CD4-positive, alpha-beta T cell (primary cell): Measurements from ENCODE around the gene BHLHE41. TPM values are rescaled to one million over a fixed set of nuclear protein-coding genes. Genes with fewer than 3 reads are reported as not detected.
A peak's percentile ranks its signal among the peaks of the same experiment; 100 is the strongest.

Source experiments
- ATAC-seq: fragments of 200-7000 bp; cut with Tn5 transposase; one replicate; pipeline ENCODE4 v1.10.0; 2022; ENCODE audit warnings: mild to moderate bottlenecking; ENCODE audit not compliant: poor library complexity
- CTCF ChIA-PET: fragments of 350-600 bp; sonication (Branson Sonifier 250); formaldehyde crosslinking; loops from one replicate; lab custom pipeline; 2021; ENCODE audit warnings: antibody characterized with exemption, inconsistent platforms; lab: Charles Lee
- POLR2A ChIA-PET: fragments of 350-600 bp; sonication (Branson Sonifier 250); formaldehyde crosslinking; loops from one replicate; lab custom pipeline; 2021; ENCODE audit warnings: antibody characterized with exemption, inconsistent platforms; lab: Charles Lee
- DNase-seq, 14 experiments: peaks; one replicate each; pipeline ENCODE4 v3.0.0-alpha.2; 2013 to 2020; ENCODE audit warnings: mixed read lengths in 2 of 14
- H3K27ac ChIP-seq, 2 donors: one replicate each; pipeline versions ENCODE4 v1.5.1 to v1.7.0; 2013; ENCODE audit warnings: low read length in 2 of 2, low read depth in 1 of 2, mild to moderate bottlenecking in 1 of 2
- H3K27me3 ChIP-seq, 2 experiments: 1 replicate in 1 of 2; 2 replicates in 1 of 2; pipeline versions ENCODE4 v1.6.1 to v1.7.0; 2013; ENCODE audit warnings: low read length in 2 of 2, control low read depth in 1 of 2, mild to moderate bottlenecking in 1 of 2, moderate library complexity in 1 of 2; ENCODE audit not compliant: insufficient read depth in 2 of 2, control insufficient read depth in 1 of 2
- H3K36me3 ChIP-seq: one replicate; pipeline ENCODE4 v1.6.1; 2013; ENCODE audit warnings: low read length, control low read depth; ENCODE audit not compliant: insufficient read depth
- H3K4me1 ChIP-seq: one replicate; pipeline ENCODE4 v1.6.1; 2013; ENCODE audit warnings: low read length, control low read depth; ENCODE audit not compliant: insufficient read depth
- H3K4me3 ChIP-seq: one replicate; pipeline ENCODE4 v1.5.1; 2013; ENCODE audit warnings: mild to moderate bottlenecking, low read length, moderate library complexity
- H3K9me3 ChIP-seq, 2 experiments: 1 replicate in 1 of 2; 2 replicates in 1 of 2; pipeline versions ENCODE4 v1.6.1 to v1.7.0; 2013; ENCODE audit warnings: low read length in 2 of 2, mild to moderate bottlenecking in 2 of 2, control low read depth in 1 of 2, moderate library complexity in 1 of 2; ENCODE audit not compliant: control insufficient read depth in 1 of 2, insufficient read depth in 1 of 2
- H3K27ac Mint-ChIP-seq: one replicate; pipeline ENCODE4 v1.8.0; 2020; ENCODE audit warnings: mixed read lengths
- H3K27me3 Mint-ChIP-seq: one replicate; pipeline ENCODE4 v1.8.0; 2021; ENCODE audit warnings: mixed read lengths
- H3K36me3 Mint-ChIP-seq: one replicate; pipeline ENCODE4 v1.8.0; 2021; ENCODE audit warnings: low read depth, mixed read lengths
- H3K4me1 Mint-ChIP-seq: one replicate; pipeline ENCODE4 v1.8.0; 2021; ENCODE audit warnings: low read depth, mixed read lengths
- H3K4me3 Mint-ChIP-seq: one replicate; pipeline ENCODE4 v1.8.0; 2020; ENCODE audit warnings: mild to moderate bottlenecking, mixed read lengths
- H3K9me3 Mint-ChIP-seq: one replicate; pipeline ENCODE4 v1.8.0; 2020; ENCODE audit warnings: mixed read lengths
- intact Hi-C, 2 experiments: fragments of 100-400 bp; cut with DNase I in 1 of 2; cut with micrococcal nuclease in 1 of 2; formaldehyde crosslinking; loops; one replicate each; pipeline versions ENCODE4 v1.15.1 to v1.9.0; 2023 to 2025; cut with DNase I, micrococcal nuclease
- total RNA-seq, 174 experiments: library from RNA in 2 of 174; stranded (reverse) in 2 of 174; gene quantifications; one replicate each; pipeline ENCODE4 v1.2.3 and lab custom pipeline; 2021 to 2026
- TF ChIP-seq, protein P1 (sequence below): fragments of 200-600 bp; IDR thresholded peaks from one replicate; pipeline ENCODE4 v1.8.0; 2022; ENCODE audit warnings: antibody characterized with exemption, mild to moderate bottlenecking

BHLHE41 gene
- total RNA-seq, 2 experiments from 2014 or later: not detected

DNA sequence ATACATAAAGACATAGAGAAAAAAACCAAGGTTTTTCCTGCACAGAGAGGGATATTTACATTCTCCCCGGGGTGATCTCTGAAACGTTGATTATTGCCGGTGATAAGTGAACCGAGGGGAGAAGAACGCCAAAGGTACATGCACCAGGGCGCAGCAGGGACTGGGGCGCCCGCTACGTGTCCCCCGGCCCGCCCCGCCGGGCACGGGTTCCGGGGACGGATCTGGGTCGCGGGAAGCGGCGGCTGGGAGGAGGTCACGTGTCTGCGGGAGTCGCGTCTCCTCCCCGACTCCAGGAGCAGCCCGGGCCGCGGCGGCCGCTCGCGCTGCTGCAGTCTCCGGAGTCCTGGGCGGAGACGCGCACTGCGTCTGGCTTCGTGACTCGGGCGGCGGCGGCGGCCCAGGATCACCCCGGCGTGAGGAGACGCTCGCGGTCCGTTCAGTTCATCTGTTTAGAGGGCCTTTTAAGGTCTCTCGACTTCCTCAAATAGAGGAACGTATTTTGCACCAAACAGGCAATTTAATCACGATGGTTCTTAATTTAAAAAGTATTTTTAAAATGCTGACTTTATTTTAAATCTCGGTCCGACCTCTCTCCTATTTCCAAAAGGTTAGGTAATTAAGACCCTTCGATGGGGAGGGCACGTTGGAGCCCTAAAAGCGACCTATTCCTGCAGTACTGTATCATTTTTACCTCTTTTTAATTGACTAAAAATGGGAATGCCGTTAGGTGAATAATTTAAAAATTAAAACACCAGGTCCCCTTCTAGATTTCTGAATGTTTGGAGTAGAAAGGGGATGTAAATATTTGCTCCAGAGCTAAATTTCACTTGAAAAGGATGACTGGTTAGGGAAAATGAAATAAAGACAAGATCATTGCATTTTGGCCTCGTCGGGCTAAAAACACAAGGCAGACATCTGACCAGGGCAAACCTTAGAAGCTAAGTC, 1.8 kb upstream of the BHLHE41 start:
- no peak overlapping the region for H3K27ac Mint-ChIP-seq
- peaks cover 0 to 8% of the 10 kb centered on the region in 2 experiments for H3K9me3 ChIP-seq
- H3K4me1 Mint-ChIP-seq: peaks cover 34% of the 10 kb centered on the region
- H3K4me1 ChIP-seq: peaks cover 44% of the 10 kb centered on the region
- intact Hi-C loops: loop anchor here in 1 of 2 experiments (10.0 kb wide), 1 partner anchor 1178 kb away; no protein-coding TSS in a partner anchor
- H3K36me3 ChIP-seq: no peaks in the 10 kb centered on the region
- TF ChIP-seq, protein P1, sequence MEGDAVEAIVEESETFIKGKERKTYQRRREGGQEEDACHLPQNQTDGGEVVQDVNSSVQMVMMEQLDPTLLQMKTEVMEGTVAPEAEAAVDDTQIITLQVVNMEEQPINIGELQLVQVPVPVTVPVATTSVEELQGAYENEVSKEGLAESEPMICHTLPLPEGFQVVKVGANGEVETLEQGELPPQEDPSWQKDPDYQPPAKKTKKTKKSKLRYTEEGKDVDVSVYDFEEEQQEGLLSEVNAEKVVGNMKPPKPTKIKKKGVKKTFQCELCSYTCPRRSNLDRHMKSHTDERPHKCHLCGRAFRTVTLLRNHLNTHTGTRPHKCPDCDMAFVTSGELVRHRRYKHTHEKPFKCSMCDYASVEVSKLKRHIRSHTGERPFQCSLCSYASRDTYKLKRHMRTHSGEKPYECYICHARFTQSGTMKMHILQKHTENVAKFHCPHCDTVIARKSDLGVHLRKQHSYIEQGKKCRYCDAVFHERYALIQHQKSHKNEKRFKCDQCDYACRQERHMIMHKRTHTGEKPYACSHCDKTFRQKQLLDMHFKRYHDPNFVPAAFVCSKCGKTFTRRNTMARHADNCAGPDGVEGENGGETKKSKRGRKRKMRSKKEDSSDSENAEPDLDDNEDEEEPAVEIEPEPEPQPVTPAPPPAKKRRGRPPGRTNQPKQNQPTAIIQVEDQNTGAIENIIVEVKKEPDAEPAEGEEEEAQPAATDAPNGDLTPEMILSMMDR: no peak
- H3K27me3 ChIP-seq: peaks cover 67 to 81% of the 10 kb centered on the region in 2 experiments
- peak in 4 of 14 experiments; percentile 4 to 52 (median 32) for DNase-seq
- H3K4me3 Mint-ChIP-seq: peak overlapping the region; percentile 79
- H3K27ac ChIP-seq: no peak overlapping the region
- no peaks in the 10 kb centered on the region for H3K36me3 Mint-ChIP-seq
- H3K27me3 Mint-ChIP-seq: peaks cover 86% of the 10 kb centered on the region
- ChIA-PET CTCF (no interaction called here), POLR2A (no interaction called here)
- peak overlapping the region; percentile 38 for H3K4me3 ChIP-seq
- no peaks in the 10 kb centered on the region for H3K9me3 Mint-ChIP-seq
- ATAC-seq: no peak

DNA sequence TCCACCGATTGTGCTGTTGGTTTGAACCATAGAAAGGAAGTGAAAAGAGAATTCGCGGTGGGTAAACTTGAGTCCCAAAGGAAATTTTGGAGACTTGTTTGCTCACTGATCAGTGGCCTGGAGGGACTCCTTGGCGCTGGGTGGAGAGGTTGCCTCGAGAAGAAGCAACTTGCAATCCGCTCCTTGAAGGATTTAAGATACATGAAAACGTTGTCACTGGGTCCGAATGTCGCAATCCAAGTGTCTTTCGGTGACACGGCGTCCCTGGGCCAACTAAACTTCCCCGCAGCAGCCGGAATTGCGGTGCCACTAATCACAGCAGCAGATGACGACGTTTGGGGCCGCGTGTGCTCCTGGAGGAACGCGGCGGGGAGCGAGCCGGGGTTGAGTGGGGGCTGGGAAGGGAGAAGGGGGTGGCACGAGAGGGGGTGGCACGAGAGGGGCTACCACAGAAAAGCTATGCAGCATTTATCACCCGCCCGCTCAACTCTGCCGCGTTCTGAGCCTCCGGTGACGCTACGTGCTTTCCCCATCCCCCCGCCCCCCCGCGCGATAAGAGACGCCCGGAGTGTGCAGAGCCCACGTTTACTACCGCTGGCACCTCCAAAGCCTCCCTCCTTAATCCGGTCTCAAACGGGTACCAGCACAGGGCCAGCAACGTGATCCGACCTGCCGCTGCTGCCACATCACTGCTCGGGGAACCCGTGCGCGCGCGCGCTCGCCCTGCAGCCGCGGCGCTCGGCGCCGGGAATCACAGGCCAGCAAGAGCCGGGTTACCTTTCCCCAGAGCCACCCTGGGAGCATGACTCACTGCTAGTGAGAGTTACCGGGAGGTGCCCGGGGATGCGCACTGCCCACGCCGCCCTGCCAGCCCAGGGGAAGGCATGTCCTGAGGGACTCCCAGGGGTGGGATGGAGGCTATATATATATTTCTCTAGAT, 833 bp upstream of the BHLHE41 start:
- peak overlapping the region; percentile 38 for H3K4me3 ChIP-seq
- Mint-ChIP-seq H3K4me1 (peaks cover 38% of the 10 kb centered on the region), H3K4me3 (peak overlapping the region; percentile 79), H3K27ac (no peak overlapping the region), H3K36me3 (no peaks in the 10 kb centered on the region), H3K9me3 (no peaks in the 10 kb centered on the region), H3K27me3 (peaks cover 86% of the 10 kb centered on the region)
- intact Hi-C loops: loop anchor here in 1 of 2 experiments (10.0 kb wide), 1 partner anchor 1179 kb away; no protein-coding TSS in a partner anchor
- peaks cover 67 to 90% of the 10 kb centered on the region in 2 experiments for H3K27me3 ChIP-seq
- CTCF ChIA-PET: no interaction called here
- H3K4me1 ChIP-seq: peaks cover 45% of the 10 kb centered on the region
- no peaks in the 10 kb centered on the region for H3K36me3 ChIP-seq
- no peak overlapping the region for H3K27ac ChIP-seq
- POLR2A ChIA-PET: no interaction called here
- peak; percentile 15 for ATAC-seq
- TF ChIP-seq, protein P1: no peak
- peaks cover 0 to 8% of the 10 kb centered on the region in 2 experiments for H3K9me3 ChIP-seq
- peak in 5 of 14 experiments; percentile 11 to 58 (median 35) for DNase-seq

DNA sequence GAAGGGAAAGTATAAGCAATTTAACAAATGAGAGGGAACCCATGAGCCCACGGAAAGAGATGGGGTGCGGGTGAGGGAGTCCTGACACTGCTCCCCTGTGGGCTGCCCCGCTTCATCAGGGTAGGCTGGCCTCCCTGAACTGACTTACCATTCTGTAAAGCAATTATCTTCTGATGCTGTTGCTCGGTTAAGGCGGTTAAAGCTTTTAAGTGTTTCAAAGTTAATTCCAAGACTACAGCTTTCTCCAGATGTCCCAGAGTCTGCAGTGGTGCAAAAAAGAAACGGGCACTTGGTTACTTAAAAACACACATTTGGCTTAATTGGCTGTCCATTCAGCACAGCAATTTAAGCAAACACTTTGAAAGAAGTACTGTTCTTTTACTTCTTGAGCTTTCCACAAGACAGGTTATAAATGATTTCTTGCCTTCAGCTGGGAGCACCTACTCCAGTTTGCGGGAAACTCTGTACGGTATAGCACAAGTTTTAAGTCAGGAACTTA, 1.3 kb downstream of the BHLHE41 start:
- ChIA-PET CTCF (interaction anchor here (1.4 kb wide), 1 partner anchor 9 kb away, joined by 3 read pairs; no protein-coding TSS in a partner anchor), POLR2A (interaction anchor here (0.6 to 1.1 kb wide), 2 partner anchors 9 to 904 kb away, joined by 3 read pairs; no protein-coding TSS in a partner anchor)
- peak in 1 of 14 experiments; percentile 11 for DNase-seq
- H3K27me3 Mint-ChIP-seq: peaks cover 84% of the 10 kb centered on the region
- TF ChIP-seq, protein P1: no peak
- no peaks in the 10 kb centered on the region for H3K36me3 Mint-ChIP-seq
- ATAC-seq: peak; percentile 9
- Histone ChIP-seq H3K27me3 (peaks cover 58 to 88% of the 10 kb centered on the region in 2 experiments), H3K27ac (no peak overlapping the region), H3K9me3 (peaks cover 0 to 8% of the 10 kb centered on the region in 2 experiments), H3K36me3 (no peaks in the 10 kb centered on the region), H3K4me3 (peak overlapping the region; percentile 38), H3K4me1 (peaks cover 45% of the 10 kb centered on the region)
- intact Hi-C loops: loop anchor here in 1 of 2 experiments (10.0 kb wide), 1 partner anchor 1181 kb away; no protein-coding TSS in a partner anchor
- no peaks in the 10 kb centered on the region for H3K9me3 Mint-ChIP-seq
- peaks cover 38% of the 10 kb centered on the region for H3K4me1 Mint-ChIP-seq
- peak overlapping the region; percentile 90 for H3K4me3 Mint-ChIP-seq
- no peak overlapping the region for H3K27ac Mint-ChIP-seq
